NT2/D1 (cell line): ENCODE data around the gene FBXL17.

ENCODE experiments used
- DNase-seq: peaks from one replicate; pipeline ENCODE4 v3.0.0-alpha.2; 2011; ENCODE audit warnings: low read depth, low spot score
- H3K27me3 ChIP-seq: 2 replicates; pipeline ENCODE4 v1.6.0; 2011; ENCODE audit warnings: mild to moderate bottlenecking; ENCODE audit not compliant: insufficient read length, insufficient read depth
- H3K36me3 ChIP-seq: 2 replicates; pipeline ENCODE4 v1.6.1; 2011; ENCODE audit warnings: mild to moderate bottlenecking, low read length, mixed read lengths; ENCODE audit not compliant: insufficient read depth, insufficient read length
- H3K4me1 ChIP-seq: 2 replicates; pipeline ENCODE4 v1.5.1; 2011; ENCODE audit not compliant: insufficient read depth, insufficient read length
- H3K4me3 ChIP-seq: 2 replicates; pipeline ENCODE4 v1.5.1; 2011; ENCODE audit warnings: low read depth; ENCODE audit not compliant: insufficient read length
- H3K9ac ChIP-seq: 2 replicates; pipeline ENCODE4 v1.6.0; 2011; ENCODE audit warnings: low read depth; ENCODE audit not compliant: insufficient read length
- H3K9me3 ChIP-seq: 2 replicates; pipeline ENCODE4 v1.5.1; 2011; ENCODE audit warnings: mild to moderate bottlenecking, low read length; ENCODE audit not compliant: insufficient read depth
- SUZ12 ChIP-seq: IDR thresholded peaks from 2 replicates; pipeline ENCODE4 v1.6.1; 2011; ENCODE audit not compliant: insufficient read length, insufficient read depth; ENCODE audit errors: extremely low read depth
- YY1 ChIP-seq: IDR thresholded peaks from 2 replicates; pipeline ENCODE4 v1.6.1; 2011; ENCODE audit not compliant: insufficient read length, insufficient read depth
- ZNF274 ChIP-seq: IDR thresholded peaks from 2 replicates; pipeline ENCODE4 v1.6.1; 2011; ENCODE audit warnings: mild to moderate bottlenecking, low read depth, low read length

The FBXL17 gene

GRCh38 chr5:107867266-107867665 is 514.6 kb downstream of the FBXL17 start:
- Histone ChIP-seq H3K9ac (no peak overlapping the region), H3K9me3 (no peaks in the 10 kb centered on the region), H3K36me3 (no peaks in the 10 kb centered on the region), H3K27me3 (no peaks in the 10 kb centered on the region), H3K4me3 (no peak overlapping the region), H3K4me1 (no peaks in the 10 kb centered on the region)
- no peak for DNase-seq
- TF ChIP-seq ZNF274: no peak
- TF ChIP-seq SUZ12: no peak
- TF ChIP-seq YY1: no peak

DNA sequence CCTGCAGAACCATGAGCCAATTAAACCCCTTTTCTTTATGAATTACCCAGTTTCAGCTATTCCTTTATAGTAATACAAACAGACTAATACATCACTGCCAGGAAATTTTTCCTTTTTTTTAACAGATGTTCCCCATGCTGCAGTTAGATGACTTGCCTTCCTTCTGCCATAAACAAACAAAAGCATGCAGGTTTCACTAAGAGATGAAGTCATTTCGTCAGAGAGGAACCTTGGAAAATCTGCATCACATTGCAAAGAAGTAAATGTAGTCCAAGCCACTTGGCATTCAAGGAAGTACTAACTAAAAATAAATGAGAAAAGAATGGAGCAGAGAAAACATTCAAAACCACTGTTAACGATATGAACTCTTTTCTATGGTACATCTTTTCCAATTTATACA is 517.1 kb downstream of the FBXL17 start:
- no peak for TF ChIP-seq ZNF274
- no peak for TF ChIP-seq YY1
- no peak for TF ChIP-seq SUZ12
- no peak for DNase-seq
- Histone ChIP-seq H3K9me3 (no peaks in the 10 kb centered on the region), H3K9ac (no peak overlapping the region), H3K4me1 (no peaks in the 10 kb centered on the region), H3K36me3 (no peaks in the 10 kb centered on the region), H3K27me3 (no peaks in the 10 kb centered on the region), H3K4me3 (no peak overlapping the region)

DNA sequence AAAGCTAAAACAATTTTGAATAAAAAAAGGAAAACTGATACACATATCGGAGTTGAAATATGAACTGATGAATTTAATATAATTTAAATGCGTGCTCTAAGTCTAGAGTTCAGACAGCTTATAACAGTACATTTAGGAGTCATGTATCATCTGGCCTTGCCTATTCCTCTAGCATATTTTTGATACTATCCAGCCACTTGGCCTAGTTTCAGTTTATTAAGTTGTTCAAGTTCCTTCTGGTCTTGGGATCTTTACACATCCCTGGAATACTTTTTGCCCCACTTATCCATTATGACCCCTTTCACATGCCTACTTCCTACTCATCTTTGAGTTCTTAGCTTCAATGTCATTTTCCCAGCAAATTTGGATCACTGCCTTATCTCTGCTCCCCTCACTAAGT is 518.8 kb downstream of the FBXL17 start:
- Histone ChIP-seq H3K4me1 (no peaks in the 10 kb centered on the region), H3K27me3 (no peaks in the 10 kb centered on the region), H3K9me3 (no peaks in the 10 kb centered on the region), H3K36me3 (no peaks in the 10 kb centered on the region), H3K4me3 (no peak overlapping the region), H3K9ac (no peak overlapping the region)
- no peak for DNase-seq
- no peak for TF ChIP-seq YY1
- TF ChIP-seq ZNF274: no peak
- TF ChIP-seq SUZ12: no peak

DNA sequence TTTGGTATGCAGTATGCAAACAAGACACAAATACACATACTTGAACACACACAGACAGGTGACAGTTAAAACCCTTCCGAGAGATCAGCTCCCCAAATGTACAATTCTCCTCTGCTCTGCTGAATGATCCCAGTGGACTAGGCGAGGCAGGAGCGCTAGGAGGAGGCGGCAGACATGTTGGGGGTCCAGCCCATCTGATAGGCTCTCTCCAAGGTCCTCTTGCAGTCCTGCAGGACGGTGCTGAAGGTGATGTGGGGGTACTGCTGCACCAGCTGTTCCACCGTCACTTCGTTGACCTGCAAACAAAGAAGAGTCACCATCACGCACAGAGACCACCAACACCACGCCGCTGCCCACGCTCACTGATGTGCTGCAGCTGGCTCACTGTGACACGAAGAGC is 520.3 kb downstream of the FBXL17 start:
- Histone ChIP-seq H3K9me3 (no peaks in the 10 kb centered on the region), H3K4me3 (no peak overlapping the region), H3K27me3 (no peaks in the 10 kb centered on the region), H3K9ac (no peak overlapping the region), H3K36me3 (no peaks in the 10 kb centered on the region), H3K4me1 (no peaks in the 10 kb centered on the region)
- TF ChIP-seq SUZ12 (no peak), ZNF274 (no peak), YY1 (no peak)
- DNase-seq: no peak

DNA sequence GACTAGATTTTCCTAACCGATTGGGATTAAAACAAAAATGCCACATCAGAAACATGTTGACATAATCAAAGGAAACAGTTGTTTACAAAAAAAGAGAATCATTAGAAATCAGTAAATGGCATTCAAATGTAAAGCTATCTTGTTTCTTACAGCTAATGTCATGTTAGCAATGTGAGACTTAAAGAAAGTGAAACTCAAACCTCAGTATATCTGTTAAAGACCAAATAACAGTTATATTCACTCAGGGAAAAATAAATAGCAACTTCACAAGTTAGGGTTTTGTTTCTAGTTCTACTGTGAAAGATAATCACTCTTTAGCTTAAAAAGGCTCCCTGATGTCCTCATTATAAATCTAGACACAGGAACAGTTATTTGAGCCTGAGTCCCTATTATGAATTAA is 521.9 kb downstream of the FBXL17 start:
- Histone ChIP-seq H3K36me3 (no peaks in the 10 kb centered on the region), H3K9me3 (no peaks in the 10 kb centered on the region), H3K4me3 (no peak overlapping the region), H3K9ac (no peak overlapping the region), H3K4me1 (no peaks in the 10 kb centered on the region), H3K27me3 (no peaks in the 10 kb centered on the region)
- DNase-seq: no peak
- TF ChIP-seq YY1 (no peak), ZNF274 (no peak), SUZ12 (no peak)

DNA sequence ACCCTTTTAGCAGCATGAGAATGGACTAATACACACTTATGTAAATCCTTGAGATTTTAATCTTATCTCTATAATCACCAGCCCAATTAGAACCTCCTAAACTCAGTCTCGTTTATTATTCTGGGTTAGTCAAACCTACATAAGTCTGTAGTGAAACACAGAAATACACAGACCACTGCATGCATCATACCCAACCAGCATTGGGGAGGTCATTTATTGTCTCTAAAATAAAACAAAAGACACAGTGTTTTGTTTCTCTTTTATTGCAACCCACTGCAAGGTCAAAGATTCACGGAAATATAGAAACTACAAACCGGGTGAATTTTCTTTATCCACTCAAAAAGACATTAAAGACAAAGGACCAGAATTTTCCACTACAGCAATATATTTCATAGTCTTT is 523.1 kb downstream of the FBXL17 start:
- no peak for TF ChIP-seq ZNF274
- no peak for TF ChIP-seq YY1
- TF ChIP-seq SUZ12: no peak
- Histone ChIP-seq H3K9me3 (no peaks in the 10 kb centered on the region), H3K9ac (no peak overlapping the region), H3K27me3 (no peaks in the 10 kb centered on the region), H3K36me3 (no peaks in the 10 kb centered on the region), H3K4me1 (no peaks in the 10 kb centered on the region), H3K4me3 (no peak overlapping the region)
- no peak for DNase-seq

DNA sequence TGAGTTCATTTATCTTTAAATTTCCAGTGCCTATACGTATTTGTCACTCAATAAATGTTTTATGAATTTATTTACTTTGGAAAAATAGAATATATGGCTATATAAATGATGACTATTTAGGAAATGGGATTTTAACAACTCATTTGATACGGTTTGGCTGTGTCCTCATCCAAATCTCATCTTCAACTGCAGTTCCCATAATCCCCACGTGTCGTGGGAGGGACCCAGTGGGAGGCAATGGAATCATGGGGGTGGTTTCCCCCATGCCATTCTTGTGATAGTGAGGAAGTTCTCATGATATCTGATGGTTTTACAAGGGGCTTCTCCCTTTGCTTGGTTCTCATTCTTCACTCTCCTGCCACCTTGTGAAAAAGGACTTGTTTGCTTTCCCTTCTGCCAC is 523.6 kb downstream of the FBXL17 start:
- no peak overlapping the region for H3K4me3 ChIP-seq
- no peaks in the 10 kb centered on the region for H3K9me3 ChIP-seq
- TF ChIP-seq SUZ12 (no peak), ZNF274 (no peak), YY1 (no peak)
- no peak for DNase-seq
- H3K36me3 ChIP-seq: no peaks in the 10 kb centered on the region
- H3K27me3 ChIP-seq: no peaks in the 10 kb centered on the region
- H3K4me1 ChIP-seq: no peaks in the 10 kb centered on the region
- H3K9ac ChIP-seq: no peak overlapping the region

- no peak for DNase-seq
- Histone ChIP-seq H3K9me3 (no peaks in the 10 kb centered on the region), H3K4me1 (no peaks in the 10 kb centered on the region), H3K9ac (no peak overlapping the region), H3K4me3 (no peak overlapping the region), H3K36me3 (no peaks in the 10 kb centered on the region), H3K27me3 (no peaks in the 10 kb centered on the region)
- TF ChIP-seq ZNF274 (no peak), YY1 (no peak), SUZ12 (no peak)
Measured at GRCh38 chr5:107857785-107858184, 524.1 kb downstream of the FBXL17 start.
